GM12878 (cell line): Measurements from ENCODE around the gene CNGA1.

Source experiments
- CEBPB ChIP-seq, 2 experiments: fragments of 150-350 bp in 1 of 2; IDR thresholded peaks; 2 replicates each; pipeline ENCODE4 v1.6.1; 2012 to 2014; ENCODE audit warnings: low read depth in 2 of 2, low read length in 2 of 2, borderline replicate concordance in 1 of 2, inconsistent platforms in 1 of 2
- CREM ChIP-seq: IDR thresholded peaks from 2 replicates; pipeline ENCODE4 v1.6.1; 2014; ENCODE audit warnings: antibody characterized with exemption, low read depth
- CTCF ChIP-seq, 3 experiments: IDR thresholded peaks in 2 of 3; conservative IDR thresholded peaks in 1 of 3; 2 replicates each; pipeline ENCODE4 v1.5.1; 2011; ENCODE audit warnings: low read depth in 3 of 3, low read length in 3 of 3, mild to moderate bottlenecking in 3 of 3, control low read depth in 2 of 3, moderate library complexity in 2 of 3, inconsistent platforms in 1 of 3, mixed read lengths in 1 of 3; ENCODE audit not compliant: control insufficient read depth in 2 of 3, insufficient read depth in 1 of 3; ENCODE audit errors: extremely low read depth in 1 of 3
- EP300 ChIP-seq, 2 experiments: fragments of 150-350 bp in 1 of 2; IDR thresholded peaks; 2 replicates each; pipeline ENCODE4 v1.6.1; 2011 to 2012; ENCODE audit warnings: low read depth in 2 of 2, low read length in 2 of 2, borderline replicate concordance in 1 of 2, improper control_type of control experiment in 1 of 2, inconsistent platforms in 1 of 2; ENCODE audit not compliant: control insufficient read depth in 1 of 2
- MYC ChIP-seq: IDR thresholded peaks from 2 replicates; pipeline ENCODE4 v1.6.1; 2011; ENCODE audit warnings: mild to moderate bottlenecking, low read length, moderate library complexity, inconsistent platforms; ENCODE audit not compliant: insufficient read depth, insufficient replicate concordance, insufficient read length, severe bottlenecking
- NRF1 ChIP-seq: conservative IDR thresholded peaks from 2 replicates; pipeline ENCODE4 v1.6.1; 2011; ENCODE audit warnings: mild to moderate bottlenecking, low read depth, low read length, improper control_type of control experiment
- POLR2AphosphoS5 ChIP-seq: IDR thresholded peaks from 2 replicates; pipeline ENCODE4 v1.6.1; 2011; ENCODE audit warnings: mild to moderate bottlenecking, low read length, inconsistent platforms
- RB1 ChIP-seq: fragments of 450-650 bp; formaldehyde crosslinking; IDR thresholded peaks from 2 replicates; pipeline ENCODE4 v1.6.1; 2017; ENCODE audit warnings: mild to moderate bottlenecking, borderline replicate concordance
- REST ChIP-seq: IDR thresholded peaks from 2 replicates; pipeline ENCODE4 v1.6.1; 2012; ENCODE audit warnings: mild to moderate bottlenecking, low read depth, low read length
- TAF1 ChIP-seq: IDR thresholded peaks from 2 replicates; pipeline ENCODE4 v1.6.1; 2011; ENCODE audit warnings: mild to moderate bottlenecking, low read depth, low read length, borderline replicate concordance
- YY1 ChIP-seq: IDR thresholded peaks from 2 replicates; pipeline ENCODE4 v1.6.1; 2011; ENCODE audit warnings: low read depth, mild to moderate bottlenecking, low read length
- ZBTB11 ChIP-seq: fragments of 450-650 bp; formaldehyde crosslinking; IDR thresholded peaks from 2 replicates; pipeline ENCODE4 v1.5.0; 2022; ENCODE audit warnings: mild to moderate bottlenecking, missing genetic modification characterization
- ZNF207 ChIP-seq: fragments of 450-650 bp; IDR thresholded peaks from 2 replicates; pipeline ENCODE4 v1.6.1; 2014; ENCODE audit warnings: antibody characterized with exemption, mild to moderate bottlenecking, borderline replicate concordance

- TF ChIP-seq ZNF207 (no peak), TAF1 (no peak), EP300 (IDR thresholded peaks at IDR 0.05; ENCODE audit: borderline replicate concordance in 1 of 2, control insufficient read depth in 1 of 2, low read depth in 2 of 2, low read length in 2 of 2) (no peak), REST (no peak), YY1 (no peak), CREM (no peak), POLR2AphosphoS5 (no peak), NRF1 (no peak), RB1 (no peak), CEBPB (IDR thresholded peaks at IDR 0.05; ENCODE audit: borderline replicate concordance in 1 of 2, low read depth in 2 of 2, low read length in 2 of 2) (no peak), MYC (no peak), ZBTB11 (CRISPR knock-in tag) (no peak), CTCF (IDR thresholded peaks at IDR 0.05 in 2 of 3, conservative IDR thresholded peaks at IDR 0.05 in 1 of 3; ENCODE audit: control insufficient read depth in 2 of 3, extremely low read depth in 1 of 3, insufficient read depth in 1 of 3, low read depth in 3 of 3, low read length in 3 of 3) (no peak)
Observed at GRCh38 chr4:48038666-48039065, 22.2 kb upstream of the CNGA1 start.
